ENCODE results near the gene PODN.

DNA sequence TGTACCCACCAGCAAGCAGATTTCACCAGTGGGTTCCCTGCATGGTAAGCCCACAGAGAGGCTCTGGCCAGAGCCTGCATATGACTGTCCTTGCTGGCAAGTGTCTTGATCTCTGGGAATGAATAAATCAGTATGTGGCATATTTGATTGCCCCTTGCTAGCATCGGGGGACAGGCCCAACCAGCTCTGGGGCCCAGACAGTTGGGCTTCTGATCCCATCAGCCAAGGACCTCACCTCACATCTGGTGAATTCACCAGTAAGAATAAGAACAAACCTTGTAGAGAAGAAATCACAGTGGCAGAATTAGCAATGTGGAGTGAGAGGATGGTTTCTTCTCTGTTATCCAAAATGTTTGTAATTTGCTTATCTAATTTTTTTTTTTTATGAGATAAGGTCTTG, 64.5 kb downstream of the PODN start:
- TF ChIP-seq, protein P1, sequence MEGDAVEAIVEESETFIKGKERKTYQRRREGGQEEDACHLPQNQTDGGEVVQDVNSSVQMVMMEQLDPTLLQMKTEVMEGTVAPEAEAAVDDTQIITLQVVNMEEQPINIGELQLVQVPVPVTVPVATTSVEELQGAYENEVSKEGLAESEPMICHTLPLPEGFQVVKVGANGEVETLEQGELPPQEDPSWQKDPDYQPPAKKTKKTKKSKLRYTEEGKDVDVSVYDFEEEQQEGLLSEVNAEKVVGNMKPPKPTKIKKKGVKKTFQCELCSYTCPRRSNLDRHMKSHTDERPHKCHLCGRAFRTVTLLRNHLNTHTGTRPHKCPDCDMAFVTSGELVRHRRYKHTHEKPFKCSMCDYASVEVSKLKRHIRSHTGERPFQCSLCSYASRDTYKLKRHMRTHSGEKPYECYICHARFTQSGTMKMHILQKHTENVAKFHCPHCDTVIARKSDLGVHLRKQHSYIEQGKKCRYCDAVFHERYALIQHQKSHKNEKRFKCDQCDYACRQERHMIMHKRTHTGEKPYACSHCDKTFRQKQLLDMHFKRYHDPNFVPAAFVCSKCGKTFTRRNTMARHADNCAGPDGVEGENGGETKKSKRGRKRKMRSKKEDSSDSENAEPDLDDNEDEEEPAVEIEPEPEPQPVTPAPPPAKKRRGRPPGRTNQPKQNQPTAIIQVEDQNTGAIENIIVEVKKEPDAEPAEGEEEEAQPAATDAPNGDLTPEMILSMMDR (conservative IDR thresholded peaks at IDR 0.05), result no peak
- TF ChIP-seq EZH2 (IDR thresholded peaks at IDR 0.05; ENCODE audit: low read depth), result no peak
